H1 (cell line): ENCODE measurements around the gene EPS8. TPM values are rescaled to one million over a fixed set of nuclear protein-coding genes. Genes with fewer than 3 reads are reported as not detected.

Experiments
- CTCF ChIA-PET: fragments of 300-600 bp; sonication (Branson Sonifier 250); formaldehyde crosslinking; loops from one replicate; lab custom pipeline; 2021; ENCODE audit not compliant: partially characterized antibody; lab: Charles Lee
- POLR2A ChIA-PET: fragments of 300-600 bp; sonication (Branson Sonifier 250); formaldehyde crosslinking; loops from one replicate; lab custom pipeline; 2021; ENCODE audit warnings: inconsistent platforms; ENCODE audit not compliant: partially characterized antibody; lab: Charles Lee
- DNase-seq, 2 experiments: peaks; one replicate each; pipeline versions ENCODE4 v3.0.0 to v3.0.0-alpha.2; 2010 to 2022; ENCODE audit warnings: low spot score in 2 of 2, low read depth in 1 of 2, mixed read lengths in 1 of 2
- FAIRE-seq: peaks from 2 replicates; lab custom pipeline; 2011; peaks lifted over from hg19 to GRCh38; lab: Jason Lieb, UNC
- H2AFZ ChIP-seq: 2 replicates; pipeline ENCODE4 v1.8.1; 2012; ENCODE audit warnings: low read length, inconsistent platforms
- H2AK5ac ChIP-seq: 2 replicates; pipeline ENCODE4 v1.6.1; 2013; ENCODE audit warnings: low read depth, low read length
- H2BK120ac ChIP-seq: replicated peaks from 2 replicates; pipeline ENCODE3; 2013; ENCODE audit warnings: low read depth, low read length, inconsistent platforms
- H2BK12ac ChIP-seq: 2 replicates; pipeline ENCODE4 v1.6.1; 2013; ENCODE audit warnings: low read depth, low read length
- H2BK15ac ChIP-seq: 2 replicates; pipeline ENCODE4 v1.6.1; 2013; ENCODE audit warnings: low read length
- H2BK20ac ChIP-seq: 2 replicates; pipeline ENCODE4 v1.6.1; 2013; ENCODE audit warnings: low read length
- H2BK5ac ChIP-seq: 2 replicates; pipeline ENCODE4 v1.6.1; 2013; ENCODE audit warnings: low read depth, low read length
- H3K14ac ChIP-seq: 2 replicates; pipeline ENCODE4 v1.6.1; 2013; ENCODE audit warnings: inconsistent platforms; ENCODE audit not compliant: insufficient read length
- H3K18ac ChIP-seq: 2 replicates; pipeline ENCODE4 v1.6.1; 2013; ENCODE audit warnings: low read length; ENCODE audit errors: extremely low read depth
- H3K23ac ChIP-seq: 2 replicates; pipeline ENCODE4 v1.6.1; 2013; ENCODE audit warnings: inconsistent platforms; ENCODE audit not compliant: insufficient read length
- H3K23me2 ChIP-seq: 2 replicates; pipeline ENCODE4 v1.6.1; 2013; ENCODE audit warnings: low read depth, low read length
- H3K27ac ChIP-seq: 2 replicates; pipeline ENCODE4 v1.6.1; 2011; ENCODE audit warnings: low read depth, low read length, inconsistent platforms
- H3K27me3 ChIP-seq, 4 experiments: replicated peaks in 1 of 4; 1 replicate in 1 of 4; 2 replicates in 3 of 4; pipeline versions ENCODE4 v1.6.1 to v1.8.1; 2011 to 2013; ENCODE audit warnings: low read length in 3 of 4, mild to moderate bottlenecking in 3 of 4, inconsistent platforms in 2 of 4, mixed read lengths in 2 of 4, moderate library complexity in 1 of 4; ENCODE audit not compliant: control insufficient read depth in 3 of 4, insufficient read depth in 3 of 4; ENCODE audit errors: extremely low read depth in 1 of 4
- H3K36me3 ChIP-seq, 4 experiments: 2 replicates each; pipeline versions ENCODE4 v1.6.1 to v1.8.1; 2011 to 2013; ENCODE audit warnings: mild to moderate bottlenecking in 4 of 4, low read length in 3 of 4, moderate library complexity in 2 of 4, control low read depth in 1 of 4, inconsistent platforms in 1 of 4; ENCODE audit not compliant: insufficient read depth in 4 of 4, control insufficient read depth in 2 of 4
- H3K4ac ChIP-seq: replicated peaks from 2 replicates; pipeline ENCODE3; 2013; ENCODE audit warnings: low read length, low read depth, mixed read lengths, inconsistent platforms; ENCODE audit not compliant: insufficient read length
- H3K4me1 ChIP-seq, 4 experiments: replicated peaks in 1 of 4; 1 replicate in 1 of 4; 2 replicates in 3 of 4; pipeline versions ENCODE4 v1.6.1 to v1.8.1; 2011 to 2013; ENCODE audit warnings: low read length in 3 of 4, inconsistent platforms in 2 of 4, mixed read lengths in 1 of 4; ENCODE audit not compliant: insufficient read depth in 4 of 4, control insufficient read depth in 3 of 4
- H3K4me2 ChIP-seq, 2 experiments: 2 replicates each; pipeline versions ENCODE4 v1.6.1 to v1.8.1; 2011 to 2013; ENCODE audit warnings: low read depth in 2 of 2, low read length in 2 of 2, control low read depth in 1 of 2, inconsistent platforms in 1 of 2, mild to moderate bottlenecking in 1 of 2; ENCODE audit not compliant: insufficient read depth in 1 of 2
- H3K4me3 ChIP-seq, 4 experiments: fragments of 200-600, 300-600 bp in 1 of 4; sonication (generic), shearing (Covaris generic), sonication (Bioruptor Twin) in 1 of 4; 2 replicates each; pipeline versions ENCODE4 v1.5.1 to v1.8.1; 2011 to 2016; ENCODE audit warnings: low read length in 4 of 4, low read depth in 3 of 4, control low read depth in 2 of 4, inconsistent platforms in 2 of 4, mild to moderate bottlenecking in 2 of 4, mixed read lengths in 1 of 4, moderate library complexity in 1 of 4; ENCODE audit not compliant: insufficient read depth in 2 of 4; ENCODE audit errors: extremely low read depth in 1 of 4
- H3K56ac ChIP-seq: replicated peaks from 2 replicates; pipeline ENCODE3; 2013; ENCODE audit warnings: low read depth, mild to moderate bottlenecking, mixed read lengths, low read length, inconsistent platforms; ENCODE audit not compliant: insufficient read length
- H3K79me1 ChIP-seq: 2 replicates; pipeline ENCODE4 v1.6.1; 2013; ENCODE audit warnings: low read depth, low read length, control low read depth
- H3K79me2 ChIP-seq, 2 experiments: 2 replicates each; pipeline versions ENCODE4 v1.6.1 to v1.8.1; 2012 to 2013; ENCODE audit warnings: low read length in 2 of 2, mild to moderate bottlenecking in 2 of 2, inconsistent platforms in 1 of 2; ENCODE audit not compliant: insufficient read depth in 2 of 2, control insufficient read depth in 1 of 2
- H3K9ac ChIP-seq, 4 experiments: replicated peaks in 1 of 4; 1 replicate in 1 of 4; 2 replicates in 3 of 4; pipeline versions ENCODE4 v1.6.1 to v1.8.1; 2011 to 2013; ENCODE audit warnings: low read depth in 3 of 4, low read length in 3 of 4, control low read depth in 2 of 4, mild to moderate bottlenecking in 2 of 4, moderate library complexity in 2 of 4, inconsistent platforms in 1 of 4; ENCODE audit errors: extremely low read depth in 1 of 4
- H3K9me3 ChIP-seq, 2 experiments: 2 replicates each; pipeline versions ENCODE4 v1.6.1 to v1.8.1; 2012 to 2013; ENCODE audit warnings: mild to moderate bottlenecking in 2 of 2, moderate library complexity in 2 of 2, control low read depth in 1 of 2, inconsistent platforms in 1 of 2, low read depth in 1 of 2, low read length in 1 of 2, mixed read lengths in 1 of 2; ENCODE audit not compliant: insufficient read depth in 2 of 2
- H4K20me1 ChIP-seq, 2 experiments: replicated peaks in 1 of 2; 2 replicates each; pipeline versions ENCODE3 to v1.8.1; 2011 to 2013; ENCODE audit warnings: inconsistent platforms in 2 of 2, low read length in 2 of 2, mild to moderate bottlenecking in 1 of 2; ENCODE audit not compliant: insufficient read depth in 2 of 2, control insufficient read depth in 1 of 2
- H4K5ac ChIP-seq: 2 replicates; pipeline ENCODE4 v1.6.1; 2013; ENCODE audit warnings: low read length, low read depth, mixed read lengths, inconsistent platforms; ENCODE audit not compliant: insufficient read length
- H4K8ac ChIP-seq: 2 replicates; pipeline ENCODE4 v1.8.0; 2013; ENCODE audit warnings: mild to moderate bottlenecking, moderate library complexity, low read length, inconsistent platforms; ENCODE audit not compliant: insufficient read depth; ENCODE audit errors: extremely low read depth
- H4K91ac ChIP-seq: replicated peaks from 2 replicates; pipeline ENCODE3; 2013; ENCODE audit warnings: low read length, mixed read lengths, inconsistent platforms; ENCODE audit not compliant: insufficient read length
- BCL11A ChIP-seq, 2 experiments: IDR thresholded peaks; one replicate each; pipeline ENCODE4 v1.6.1; 2011; ENCODE audit warnings: low read depth in 2 of 2, low read length in 2 of 2, mild to moderate bottlenecking in 2 of 2
- BRCA1 ChIP-seq: IDR thresholded peaks from 2 replicates; pipeline ENCODE4 v1.6.1; 2012; ENCODE audit warnings: low read depth, low read length, improper control_type of control experiment
- CBX5 ChIP-seq: fragments of 300-800, 300-1000 bp; sonication (generic); IDR thresholded peaks from 2 replicates; pipeline ENCODE4 v1.7.1; 2016; ENCODE audit warnings: antibody characterized with exemption, low read length, low read depth
- CEBPB ChIP-seq: IDR thresholded peaks from 2 replicates; pipeline ENCODE4 v1.6.1; 2012; ENCODE audit warnings: low read depth, low read length
- E2F6 ChIP-seq: IDR thresholded peaks from 2 replicates; pipeline ENCODE4 v1.6.1; 2012; ENCODE audit warnings: inconsistent platforms
- EGR1 ChIP-seq: IDR thresholded peaks from 2 replicates; pipeline ENCODE4 v1.6.1; 2011; ENCODE audit warnings: low read depth, low read length, borderline replicate concordance
- FOSL1 ChIP-seq: IDR thresholded peaks from 2 replicates; pipeline ENCODE4 v1.6.1; 2011; ENCODE audit warnings: mild to moderate bottlenecking, low read depth, low read length, moderate library complexity; ENCODE audit not compliant: insufficient read depth
- JUN ChIP-seq: IDR thresholded peaks from 2 replicates; pipeline ENCODE4 v1.6.1; 2011; ENCODE audit warnings: low read depth, mild to moderate bottlenecking, improper control_type of control experiment, low read length
- KDM1A ChIP-seq: fragments of 200-600, 300-600 bp; sonication (generic); IDR thresholded peaks from 2 replicates; pipeline ENCODE4 v1.7.1; 2016; ENCODE audit warnings: mild to moderate bottlenecking, low read length, borderline replicate concordance
- RAD21 ChIP-seq, 2 experiments: IDR thresholded peaks in 1 of 2; conservative IDR thresholded peaks in 1 of 2; 2 replicates each; pipeline ENCODE4 v1.6.1; 2011; ENCODE audit warnings: low read depth in 2 of 2, low read length in 2 of 2, improper control_type of control experiment in 1 of 2, inconsistent platforms in 1 of 2, mild to moderate bottlenecking in 1 of 2, moderate library complexity in 1 of 2
- RBBP5 ChIP-seq: IDR thresholded peaks from 2 replicates; pipeline ENCODE4 v1.7.1; 2012; ENCODE audit warnings: low read depth, mild to moderate bottlenecking, inconsistent platforms, low read length, moderate library complexity, borderline replicate concordance
- SRF ChIP-seq: IDR thresholded peaks from 2 replicates; pipeline ENCODE4 v1.6.1; 2011; ENCODE audit warnings: mild to moderate bottlenecking, low read depth, low read length, moderate library complexity
- SUZ12 ChIP-seq: fragments of 200-600 bp; sonication (generic); IDR thresholded peaks from 2 replicates; pipeline ENCODE4 v1.6.1; 2012; ENCODE audit warnings: mild to moderate bottlenecking, inconsistent platforms, low read length, moderate library complexity, mixed read lengths
- ZNF274 ChIP-seq: IDR thresholded peaks from 2 replicates; pipeline ENCODE4 v1.7.0; 2012; ENCODE audit warnings: low read length, borderline replicate concordance; ENCODE audit errors: extremely low read depth
- WGBS, 2 experiments: shearing (Covaris generic) in 1 of 2; methylation state at CpG; one replicate each; pipeline versions ENCODE4 v1.1.6 to v1.1.7; 2013 to 2015; ENCODE audit warnings: low lambda C conversion rate in 2 of 2, mixed read lengths in 2 of 2, inconsistent platforms in 1 of 2, low coverage in 1 of 2, missing lambda C conversion rate in 1 of 2; ENCODE audit not compliant: insufficient replicate concordance in 2 of 2, insufficient coverage in 1 of 2, insufficient read length in 1 of 2; ENCODE audit errors: extremely low coverage in 1 of 2, missing lambda C conversion rate in 1 of 2; 5-methylcytosine and 5-hydroxymethylcytosine counted together
- polyA plus RNA-seq, 7 experiments: library from polyadenylated mRNA; depleted of rRNA in 3 of 7; stranded (reverse) in 5 of 7; unstranded in 2 of 7; fragments of >200 nt in 5 of 7; fragments of 200-250 nt in 2 of 7; gene quantifications; 1 replicate in 5 of 7; 2 replicates in 1 of 7; 4 replicates in 1 of 7; pipeline versions ENCODE4 v1.2.1 to v1.2.3, GENCODE V29; 2011 to 2013; ENCODE audit warnings: missing spikeins in 2 of 7, mixed read lengths in 2 of 7
- total RNA-seq: library from RNA; stranded (reverse); fragmentation: NEBNext Ultra II Directional; extraction: Animal tissue kit (Norgen Biotek cat#: 25700); gene quantifications from 2 replicates; pipeline ENCODE4 v1.2.1, GENCODE V29; 2021

Gene EPS8
- total and polyA plus RNA-seq, 2 of the 8 experiments (the other 6 are each of a cell fraction or from before 2014, with no cell fraction given) = 3.0 to 4.6 TPM

- no peaks in the 10 kb centered on the region for H3K36me3 ChIP-seq
- no peak overlapping the region for H2BK120ac ChIP-seq
- no peaks in the 10 kb centered on the region for H3K79me2 ChIP-seq
- H3K4me2 ChIP-seq = no peak overlapping the region
- no peak overlapping the region for H4K91ac ChIP-seq
- no peak overlapping the region for H2BK15ac ChIP-seq
- no peak overlapping the region for H3K56ac ChIP-seq
- 89% methylated on average over 1 of the region's 1 CpG; no CpG with 5 or more reads in 1 of the 2 experiments for WGBS, 2 experiments
- no peaks in the 10 kb centered on the region for H3K4me1 ChIP-seq
- DNase-seq (no peak), FAIRE-seq (no peak)
- H3K4ac ChIP-seq = no peak overlapping the region
- H3K23ac ChIP-seq = no peak overlapping the region
- no peaks in the 10 kb centered on the region for H3K27me3 ChIP-seq
- ChIA-PET CTCF (no interaction called here), POLR2A (no interaction called here)
- H3K79me1 ChIP-seq = no peaks in the 10 kb centered on the region
- H3K9ac ChIP-seq = no peak overlapping the region
- no peak overlapping the region for H2BK12ac ChIP-seq
- no peak overlapping the region for H2AK5ac ChIP-seq
- no peak overlapping the region for H3K4me3 ChIP-seq
- no peaks in the 10 kb centered on the region for H3K9me3 ChIP-seq
- no peak overlapping the region for H3K27ac ChIP-seq
- H2BK5ac ChIP-seq = no peak overlapping the region
- no peak overlapping the region for H3K18ac ChIP-seq
- no peak overlapping the region for H2BK20ac ChIP-seq
- H4K20me1 ChIP-seq = no peaks in the 10 kb centered on the region
- H3K14ac ChIP-seq = no peak overlapping the region
- no peak overlapping the region for H4K8ac ChIP-seq
- no peaks in the 10 kb centered on the region for H3K23me2 ChIP-seq
- no peak overlapping the region for H2AFZ ChIP-seq
- no peak overlapping the region for H4K5ac ChIP-seq
- TF ChIP-seq SUZ12 (no peak), KDM1A (no peak), JUN (no peak), CEBPB (no peak), RAD21 (IDR thresholded peaks at IDR 0.05 in 1 of 2, conservative IDR thresholded peaks at IDR 0.05 in 1 of 2; ENCODE audit: low read depth in 2 of 2, low read length in 2 of 2) (no peak), ZNF274 (no peak), SRF (no peak), BCL11A (IDR thresholded peaks at IDR 0.05; ENCODE audit: low read depth in 2 of 2, low read length in 2 of 2) (no peak), CBX5 (no peak), RBBP5 (no peak), FOSL1 (no peak), EGR1 (no peak), E2F6 (no peak), BRCA1 (no peak)
These were observed 66.2 kb downstream of the EPS8 start for GRCh38 chr12:15722951-15723350.
